Spleen (tissue), 7 donors: ENCODE results near the gene MYL3.

Experiments
- CTCF ChIP-seq, 11 experiments: fragments of 200-600 bp in 7 of 11; fragments of 450-650 bp in 4 of 11; sonication (generic) in 4 of 11; IDR thresholded peaks in 8 of 11; conservative IDR thresholded peaks in 3 of 11; 1 replicate in 7 of 11; 2 replicates in 4 of 11; pipeline versions ENCODE4 v1.4.0 to v1.8.0; 2016 to 2021; ENCODE audit warnings: antibody characterized with exemption in 11 of 11, inconsistent platforms in 4 of 11, mild to moderate bottlenecking in 1 of 11
- POLR2A ChIP-seq, 3 donors: fragments of 450-650 bp; IDR thresholded peaks; one replicate each; pipeline ENCODE4 v1.5.1; 2017; ENCODE audit warnings: antibody characterized with exemption in 3 of 3, mild to moderate bottlenecking in 1 of 3
- donor health status: DM: no; HTN: no; CAD: no; lungs with moderate emphysema.
- donor health status: DM: no; HTN: no; CAD: no.
- donor health status: DM: no; HTN: no; CAD: no.

- no peak for TF ChIP-seq CTCF (IDR thresholded peaks at IDR 0.05 in 8 of 11, conservative IDR thresholded peaks at IDR 0.05 in 3 of 11)
- TF ChIP-seq POLR2A (IDR thresholded peaks at IDR 0.05) = no peak
Observed at GRCh38 chr3:46858456-46858855, 4.8 kb downstream of the MYL3 start.
